Loucy (cell line): ENCODE data around the gene FHIT.

Experiments
- EZH2phosphoT487 ChIP-seq: fragments of 200-600 bp; IDR thresholded peaks from 2 replicates; pipeline ENCODE4 v1.6.1; 2018; ENCODE audit warnings: antibody characterized with exemption, mild to moderate bottlenecking, moderate library complexity, borderline replicate concordance
- TF ChIP-seq, protein P1 (sequence below): fragments of 200-600 bp; sonication (generic); conservative IDR thresholded peaks from 2 replicates; pipeline ENCODE4 v1.5.1; 2014; ENCODE audit warnings: mild to moderate bottlenecking, antibody characterized with exemption, low read length

DNA sequence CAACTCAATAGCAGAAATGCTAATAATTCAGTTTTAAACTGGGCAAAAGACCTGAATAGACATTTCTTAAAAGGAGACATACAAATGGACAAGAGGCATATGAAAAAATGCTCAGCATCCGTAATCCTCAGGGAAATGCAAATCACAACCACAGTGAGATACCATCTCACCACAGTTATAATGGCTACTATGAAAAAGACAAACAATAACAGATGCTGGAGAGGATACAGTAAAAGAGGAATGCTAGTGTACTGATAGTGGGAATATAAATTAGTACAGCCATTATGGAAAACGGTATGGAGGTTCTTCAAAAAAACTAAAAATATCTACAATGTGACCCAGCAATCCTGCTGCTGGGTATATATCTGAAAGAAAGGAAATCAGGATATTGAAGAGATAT, 367.2 kb downstream of the FHIT start:
- TF ChIP-seq, protein P1, sequence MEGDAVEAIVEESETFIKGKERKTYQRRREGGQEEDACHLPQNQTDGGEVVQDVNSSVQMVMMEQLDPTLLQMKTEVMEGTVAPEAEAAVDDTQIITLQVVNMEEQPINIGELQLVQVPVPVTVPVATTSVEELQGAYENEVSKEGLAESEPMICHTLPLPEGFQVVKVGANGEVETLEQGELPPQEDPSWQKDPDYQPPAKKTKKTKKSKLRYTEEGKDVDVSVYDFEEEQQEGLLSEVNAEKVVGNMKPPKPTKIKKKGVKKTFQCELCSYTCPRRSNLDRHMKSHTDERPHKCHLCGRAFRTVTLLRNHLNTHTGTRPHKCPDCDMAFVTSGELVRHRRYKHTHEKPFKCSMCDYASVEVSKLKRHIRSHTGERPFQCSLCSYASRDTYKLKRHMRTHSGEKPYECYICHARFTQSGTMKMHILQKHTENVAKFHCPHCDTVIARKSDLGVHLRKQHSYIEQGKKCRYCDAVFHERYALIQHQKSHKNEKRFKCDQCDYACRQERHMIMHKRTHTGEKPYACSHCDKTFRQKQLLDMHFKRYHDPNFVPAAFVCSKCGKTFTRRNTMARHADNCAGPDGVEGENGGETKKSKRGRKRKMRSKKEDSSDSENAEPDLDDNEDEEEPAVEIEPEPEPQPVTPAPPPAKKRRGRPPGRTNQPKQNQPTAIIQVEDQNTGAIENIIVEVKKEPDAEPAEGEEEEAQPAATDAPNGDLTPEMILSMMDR, result no peak
- TF ChIP-seq EZH2phosphoT487, result no peak
